ENCODE measurements around the gene ACVR1B.

The ACVR1B gene

DNA sequence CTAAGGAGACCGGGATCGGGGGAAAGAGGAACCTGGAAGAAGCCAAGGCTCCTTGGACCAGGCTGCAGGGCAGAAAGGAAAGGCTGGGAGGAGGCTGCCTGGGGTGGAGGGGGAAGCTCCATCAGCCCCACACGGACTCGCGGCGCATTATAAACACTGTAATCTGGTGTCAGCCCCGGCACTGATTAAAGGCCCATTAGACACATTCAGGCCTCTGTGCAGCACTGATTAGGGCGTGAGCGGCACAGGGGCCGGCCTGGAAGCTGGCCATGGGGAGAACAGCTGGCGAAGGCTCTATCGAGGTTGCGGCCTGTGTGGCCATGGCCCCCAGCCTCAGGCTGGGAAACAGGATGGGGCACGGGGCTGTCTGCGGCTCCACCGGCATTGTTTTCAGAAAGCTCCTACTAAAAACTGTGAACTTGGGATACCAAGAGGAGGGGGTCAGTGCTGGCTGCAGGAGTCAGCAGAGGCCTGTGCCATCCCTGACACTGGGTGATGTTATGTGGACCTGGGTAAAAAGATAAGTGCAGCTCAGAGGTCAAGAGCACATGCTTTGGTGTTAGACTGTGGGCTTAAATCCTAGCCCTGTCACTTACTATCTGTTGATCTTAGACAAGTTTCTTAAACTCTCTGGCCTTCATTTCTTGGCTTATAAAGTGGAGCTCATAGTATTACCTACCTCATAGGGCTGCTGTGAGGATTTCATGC, 33.6 kb upstream of the ACVR1B start:
- DNase-seq, result peak; percentile 81

DNA sequence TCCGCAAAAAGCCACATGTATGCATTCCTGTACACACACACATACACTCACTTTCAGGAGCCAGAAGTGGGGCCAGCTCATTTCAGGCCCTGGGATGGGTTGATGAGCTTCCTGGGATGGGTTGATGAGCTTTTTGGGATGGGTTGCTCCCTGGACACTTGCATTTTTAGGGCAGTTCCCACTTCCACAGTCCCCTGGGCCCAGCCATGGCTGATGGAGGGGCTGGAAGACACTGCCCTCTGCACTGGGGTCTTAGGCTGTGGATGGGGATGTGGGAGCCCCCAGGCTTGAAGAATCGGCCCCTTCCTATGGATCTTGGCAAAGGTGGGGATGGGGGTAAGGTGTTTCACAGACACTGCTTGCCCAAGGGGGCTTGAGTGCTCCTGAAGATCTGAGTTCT, 31.5 kb upstream of the ACVR1B start:
- no peak for DNase-seq

DNA sequence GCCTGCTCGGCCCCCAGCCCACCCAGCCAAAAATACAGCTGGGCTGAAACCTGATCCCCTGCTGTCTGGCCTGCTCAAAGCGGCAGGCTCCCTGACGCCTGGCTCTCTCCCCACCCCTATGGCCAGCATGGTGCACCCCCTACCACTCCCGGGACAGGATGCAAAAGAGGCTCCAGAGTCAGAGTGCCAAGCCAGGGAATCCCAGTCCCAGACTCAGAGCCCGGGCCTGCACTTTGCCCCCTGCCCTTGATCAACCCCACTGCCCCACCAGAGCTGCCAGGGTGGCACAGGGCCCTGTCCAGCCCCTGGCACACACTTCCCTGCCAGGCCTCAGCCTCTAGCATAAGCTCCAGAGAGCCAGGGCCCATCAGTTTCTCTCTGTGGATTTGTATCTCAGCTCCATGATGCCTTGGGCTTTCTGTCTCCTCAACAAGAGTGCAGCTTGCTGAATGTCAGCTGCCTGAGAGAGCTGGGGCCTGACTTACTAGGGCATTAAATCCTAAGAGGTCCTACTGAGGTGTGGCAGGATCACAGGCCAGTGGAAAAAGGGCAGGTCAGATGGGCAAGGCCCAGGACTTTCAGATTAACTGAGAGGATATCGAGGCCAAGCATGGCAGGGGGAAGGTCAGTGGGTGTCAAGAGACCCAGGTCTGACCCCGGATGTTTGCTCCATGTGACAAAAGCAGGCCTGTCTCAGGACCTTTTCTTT, 30.3 kb upstream of the ACVR1B start:
- peak; percentile 68 for DNase-seq

DNA sequence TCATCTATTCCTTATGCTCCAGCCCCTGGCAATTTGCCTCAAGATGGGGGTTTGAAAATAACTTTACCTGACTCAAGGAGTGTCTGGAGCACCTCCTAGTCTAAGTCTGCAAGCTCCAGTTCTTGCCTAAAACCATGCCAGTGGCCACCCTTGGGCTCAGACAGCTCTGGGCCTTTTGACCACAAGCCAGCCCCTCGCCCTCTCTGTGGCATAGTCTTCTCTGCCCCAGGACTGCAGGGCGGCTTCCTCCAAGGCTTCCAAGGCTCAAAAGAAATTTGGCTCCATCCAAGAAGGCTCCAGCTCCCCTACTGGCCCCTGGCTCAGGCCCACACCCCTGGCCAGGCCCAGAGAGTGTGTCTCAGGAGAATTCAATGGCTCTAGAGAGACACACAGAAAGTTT, 29.4 kb upstream of the ACVR1B start:
- no peak for DNase-seq

DNA sequence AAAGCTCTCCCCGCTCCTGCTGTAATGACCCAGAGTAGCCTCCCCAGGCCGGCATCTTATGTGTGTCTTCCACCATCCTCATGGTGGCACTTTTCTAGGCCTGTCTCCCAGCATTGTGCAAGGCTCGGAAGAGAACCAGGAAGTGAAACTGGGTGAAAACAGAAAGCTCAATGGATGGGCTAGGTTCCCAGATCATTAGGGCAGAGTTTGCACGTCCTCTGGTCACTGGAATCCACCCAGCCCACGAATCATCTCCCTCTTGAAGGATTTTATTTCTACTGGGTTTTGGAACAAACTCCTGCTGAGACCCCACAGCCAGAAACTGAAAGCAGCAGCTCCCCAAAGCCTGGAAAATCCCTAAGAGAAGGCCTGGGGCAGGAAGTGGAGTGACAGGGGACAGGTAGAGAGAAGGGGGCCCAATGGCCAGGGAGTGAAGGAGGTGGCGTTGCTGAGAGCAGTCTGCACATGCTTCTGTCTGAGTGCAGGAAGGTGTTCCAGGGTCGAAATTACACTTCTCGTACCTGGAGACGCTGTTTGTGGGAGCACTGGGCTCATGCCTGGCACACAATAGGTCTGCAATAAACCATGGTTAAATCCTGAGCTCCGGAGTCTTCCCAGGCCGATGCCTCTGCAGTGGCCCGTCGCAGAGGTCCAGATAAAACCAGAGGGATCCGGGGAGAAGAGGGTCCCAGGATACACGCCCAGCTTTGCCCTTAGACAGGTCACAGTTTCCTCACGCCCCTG, 28.6 kb upstream of the ACVR1B start:
- no peak for DNase-seq

DNA sequence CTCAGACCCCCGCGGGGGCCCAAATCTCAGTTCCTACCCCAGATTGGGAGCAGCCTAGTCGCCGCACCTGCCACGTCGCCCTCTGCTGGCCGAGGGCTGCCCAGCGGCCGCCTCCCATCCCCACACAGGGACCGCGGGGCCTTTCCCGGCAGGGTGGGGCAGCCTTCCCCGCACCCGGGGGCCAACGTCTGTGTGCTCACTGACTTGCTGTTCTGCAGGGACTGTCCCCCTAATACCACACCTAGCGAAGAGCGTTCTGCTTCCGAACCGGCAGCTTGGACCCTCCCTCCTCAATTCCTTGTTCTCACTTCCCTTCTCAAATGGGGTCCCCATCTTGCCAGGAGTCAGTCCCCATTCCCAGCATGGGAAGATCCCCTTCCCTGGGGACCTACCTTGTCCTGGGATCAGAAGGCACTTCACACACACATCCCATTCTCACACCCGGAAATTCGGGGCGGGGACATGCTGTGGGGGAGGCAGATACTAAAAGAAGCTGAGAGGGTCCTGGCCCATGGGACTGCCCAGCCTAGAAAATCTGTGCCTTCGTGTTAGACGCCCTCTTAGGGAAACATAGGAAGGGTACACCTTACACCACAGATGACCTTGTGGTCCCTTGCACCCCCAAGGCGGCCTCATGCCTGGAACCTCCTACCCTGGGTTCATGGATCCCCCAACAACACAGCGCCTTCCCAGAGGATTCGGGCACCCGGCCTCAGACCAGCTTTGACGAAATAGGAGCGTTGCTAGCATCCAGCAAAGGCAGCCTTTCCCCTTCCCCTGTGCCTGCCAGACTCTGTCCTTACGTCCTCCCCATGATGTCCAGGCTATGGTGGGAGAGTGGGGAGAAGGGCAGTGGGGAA, 27.8 kb upstream of the ACVR1B start:
- peak; percentile 60 for DNase-seq

DNA sequence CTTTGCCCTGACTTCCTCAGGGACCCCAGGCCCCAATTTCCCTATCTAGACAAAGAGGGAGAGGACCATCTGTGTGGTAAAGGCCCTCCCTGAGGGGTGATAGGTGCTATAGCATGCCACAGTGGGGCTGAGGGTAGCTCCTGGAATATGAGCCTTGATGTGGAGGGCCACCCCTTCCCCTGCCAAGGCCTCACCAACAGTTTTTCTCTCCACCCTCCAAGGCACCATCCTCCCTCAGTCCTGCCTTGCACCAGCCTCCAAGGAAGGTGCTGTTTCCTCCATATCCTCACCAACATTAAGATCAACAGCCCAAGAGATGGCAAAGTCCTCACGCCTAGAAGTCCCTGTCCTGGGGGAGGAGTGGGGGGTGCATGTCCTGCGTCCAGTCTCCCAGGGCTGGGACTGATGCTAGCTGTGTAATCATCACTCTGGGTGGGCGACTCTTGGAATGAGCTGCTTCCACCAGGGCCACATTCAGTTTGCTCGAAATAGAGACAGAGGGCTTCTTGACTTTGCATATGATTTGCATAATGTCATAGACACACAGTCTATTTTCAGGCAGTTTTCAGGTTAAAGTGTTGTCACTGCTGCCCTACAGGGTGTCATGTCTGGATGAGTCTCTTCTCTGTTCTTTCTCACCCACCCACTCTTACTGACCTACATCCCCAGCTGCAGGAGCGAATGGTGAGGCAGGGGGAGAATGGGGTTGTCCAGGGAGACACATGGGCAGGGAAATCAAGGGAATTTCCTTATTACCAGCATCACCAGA, 26.8 kb upstream of the ACVR1B start:
- no peak for DNase-seq

DNA sequence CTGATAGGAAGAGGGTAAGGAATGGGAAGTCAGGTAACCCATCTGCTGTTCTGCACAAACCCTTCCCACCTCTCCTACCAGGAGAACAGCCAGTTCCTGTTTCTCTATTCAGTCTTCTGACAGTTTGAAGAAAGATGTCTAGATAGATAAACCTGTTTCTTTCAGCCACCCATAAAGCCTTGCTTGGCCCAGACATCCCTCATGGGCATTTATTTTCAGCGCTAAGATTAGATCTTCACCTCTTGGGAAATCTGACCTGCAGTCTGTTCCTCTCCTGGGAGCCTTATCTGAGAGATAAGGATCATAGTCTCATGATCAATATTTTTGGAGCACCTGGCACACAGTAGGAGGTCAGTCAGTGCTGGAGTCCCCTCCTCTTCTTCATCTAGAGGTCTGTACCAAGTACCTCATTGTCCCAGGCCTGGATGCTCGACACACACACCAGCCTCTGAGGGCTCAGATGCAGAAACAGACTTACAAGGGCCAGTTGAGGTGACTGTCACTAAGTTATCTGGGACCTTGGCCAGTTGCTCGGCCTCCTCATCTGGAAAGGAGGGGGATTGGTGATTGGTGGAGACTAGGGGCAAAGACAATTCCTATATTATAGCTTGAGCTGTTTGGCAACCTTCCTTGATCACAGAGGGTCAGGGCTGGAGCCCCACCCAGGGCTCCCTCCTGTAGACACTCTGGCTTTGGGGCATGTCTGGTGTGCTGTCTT, 26.0 kb upstream of the ACVR1B start:
- no peak for DNase-seq

DNA sequence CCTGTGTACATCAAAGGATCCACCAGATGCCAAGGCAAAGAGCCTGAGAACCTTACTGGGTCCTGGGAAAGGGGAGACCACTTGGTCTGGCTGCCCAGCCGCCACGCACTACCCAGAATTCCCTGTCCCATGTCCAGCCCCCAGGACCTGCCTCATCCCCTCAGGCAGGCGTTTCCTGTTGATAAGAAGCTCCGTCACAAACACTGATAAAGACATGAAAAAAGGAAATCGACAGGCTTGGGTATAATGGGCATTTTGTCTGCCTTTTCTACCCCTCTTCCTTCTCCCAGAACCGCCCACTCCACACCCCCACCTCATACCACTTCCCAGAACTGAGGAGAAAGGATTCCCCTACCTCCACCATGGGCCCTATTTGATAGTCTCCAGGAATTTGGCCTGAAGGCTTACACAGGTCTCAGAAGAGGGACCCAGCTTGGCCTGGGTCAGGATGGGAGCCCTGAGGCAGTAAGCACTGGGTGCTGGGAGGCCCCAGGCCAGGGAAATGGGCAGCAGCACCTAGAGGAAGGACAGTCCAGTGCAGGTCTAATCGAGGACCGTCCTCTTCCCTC, 25.4 kb upstream of the ACVR1B start:
- DNase-seq, result no peak

DNA sequence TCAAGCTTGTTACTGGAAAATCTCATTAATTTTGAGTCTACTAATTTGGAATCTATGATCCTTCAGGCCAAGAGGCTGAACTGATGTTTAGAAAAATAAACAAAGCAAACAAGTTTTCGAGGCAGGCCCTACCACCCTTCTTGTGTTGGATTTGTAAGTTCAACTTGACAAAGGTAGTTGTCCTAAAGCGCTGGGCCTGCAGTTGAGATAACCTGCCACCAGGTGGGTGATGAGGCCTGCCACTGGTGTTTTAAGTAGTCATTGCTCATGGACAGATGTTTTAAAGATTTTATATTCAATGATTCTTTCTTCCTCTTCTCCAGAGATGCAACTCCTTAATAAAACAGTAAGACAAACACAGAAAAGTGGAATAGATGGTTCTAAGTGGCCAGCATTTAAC, 24.8 kb upstream of the ACVR1B start:
- peak; percentile 58 for DNase-seq

DNA sequence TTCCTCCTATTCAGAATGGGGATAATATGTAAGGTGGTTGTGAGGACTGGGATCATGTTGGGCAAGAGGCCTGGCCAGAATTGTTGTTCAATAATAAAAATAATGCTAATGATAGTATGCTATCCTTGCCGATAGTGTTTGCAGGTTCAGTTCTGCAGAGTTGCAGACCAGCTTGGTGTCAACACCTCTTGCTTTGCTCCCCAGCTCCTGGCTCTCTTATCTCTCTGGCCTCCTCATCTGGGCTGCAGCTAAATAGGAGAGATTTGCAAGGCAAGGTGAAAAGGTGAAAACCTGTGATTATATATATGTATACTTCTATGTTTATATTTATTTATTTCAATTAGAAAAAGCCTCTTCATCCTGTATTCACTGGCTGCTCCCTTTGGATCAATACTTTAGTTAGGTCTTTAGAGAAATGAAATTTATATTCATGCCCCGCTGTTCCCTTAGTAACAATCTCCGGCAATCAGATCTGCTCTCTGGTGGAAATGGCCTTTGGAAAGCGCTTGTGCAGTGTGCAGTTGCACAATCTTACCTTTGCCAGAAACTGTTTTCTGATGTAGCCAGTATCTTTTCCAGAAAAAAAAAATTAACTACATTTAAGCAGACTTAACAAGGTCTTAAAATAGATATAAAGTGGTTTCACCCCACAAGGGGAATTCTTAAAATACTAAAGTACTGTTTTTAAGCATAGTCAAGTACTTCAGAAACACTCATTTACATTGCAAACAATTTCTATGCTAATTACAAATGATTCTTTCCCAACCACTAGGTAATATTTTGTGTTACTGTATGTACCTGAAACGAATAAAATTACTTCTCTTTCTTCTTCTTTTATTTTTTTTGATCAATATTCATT, 19.1 kb upstream of the ACVR1B start:
- no peak for DNase-seq

DNA sequence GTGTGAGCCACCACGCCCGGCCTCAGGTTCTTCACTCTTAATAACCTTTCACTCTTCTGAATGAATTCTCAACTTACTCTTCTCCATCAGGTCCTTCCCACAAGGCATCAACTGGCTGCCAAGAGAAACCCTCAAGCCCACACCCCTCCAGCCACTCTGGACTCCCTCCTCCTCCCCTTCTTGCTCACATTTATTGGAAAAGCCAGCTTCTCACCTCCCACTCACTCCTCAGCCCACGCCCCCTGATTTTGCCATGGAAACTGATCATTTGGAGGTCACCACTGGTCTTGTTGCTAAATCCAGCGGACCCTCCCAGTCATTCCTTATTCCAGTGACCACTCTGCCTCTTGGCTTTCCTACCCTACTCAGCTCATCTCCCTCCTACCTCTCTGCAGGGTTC, 17.4 kb upstream of the ACVR1B start:
- DNase-seq, result no peak

DNA sequence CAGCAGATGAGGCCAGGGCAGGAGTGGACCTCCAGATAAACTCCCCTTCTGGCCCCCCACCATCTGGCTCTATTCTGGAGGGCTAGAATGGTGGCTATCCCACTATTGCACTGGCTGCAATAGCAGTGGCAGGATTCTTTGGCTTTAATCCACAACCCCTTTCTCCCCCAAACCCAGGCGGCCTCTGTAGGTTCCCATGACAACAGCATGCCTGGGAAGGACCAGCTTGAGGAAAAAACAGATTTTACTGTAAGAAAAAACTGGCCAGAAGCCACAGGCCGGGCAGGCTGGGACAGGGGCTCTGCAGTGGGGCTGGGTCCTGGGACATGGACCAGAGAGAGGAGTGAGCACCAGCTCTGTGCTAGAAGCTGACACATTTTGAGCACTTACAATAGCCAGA, 13.6 kb upstream of the ACVR1B start:
- DNase-seq, result peak; percentile 53

DNA sequence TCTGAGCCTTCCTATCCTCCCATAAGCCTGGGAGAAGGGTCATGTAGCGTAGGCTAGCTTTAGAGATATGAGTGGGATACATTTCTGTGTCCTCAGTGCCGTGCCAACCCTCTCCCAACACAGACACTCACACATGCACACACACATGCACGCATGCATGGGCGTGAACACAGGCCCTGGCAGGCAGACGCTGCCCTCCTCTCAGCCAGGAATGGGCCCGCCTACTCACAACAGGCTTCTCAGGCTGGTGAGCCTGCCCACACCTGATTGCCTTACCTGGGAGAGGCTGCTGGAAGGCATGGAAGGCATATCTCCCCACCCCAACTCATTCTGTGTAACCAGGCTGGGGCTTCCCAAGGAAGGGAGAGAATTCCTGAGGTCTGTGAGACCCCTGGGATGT, 12.8 kb upstream of the ACVR1B start:
- no peak for DNase-seq

DNA sequence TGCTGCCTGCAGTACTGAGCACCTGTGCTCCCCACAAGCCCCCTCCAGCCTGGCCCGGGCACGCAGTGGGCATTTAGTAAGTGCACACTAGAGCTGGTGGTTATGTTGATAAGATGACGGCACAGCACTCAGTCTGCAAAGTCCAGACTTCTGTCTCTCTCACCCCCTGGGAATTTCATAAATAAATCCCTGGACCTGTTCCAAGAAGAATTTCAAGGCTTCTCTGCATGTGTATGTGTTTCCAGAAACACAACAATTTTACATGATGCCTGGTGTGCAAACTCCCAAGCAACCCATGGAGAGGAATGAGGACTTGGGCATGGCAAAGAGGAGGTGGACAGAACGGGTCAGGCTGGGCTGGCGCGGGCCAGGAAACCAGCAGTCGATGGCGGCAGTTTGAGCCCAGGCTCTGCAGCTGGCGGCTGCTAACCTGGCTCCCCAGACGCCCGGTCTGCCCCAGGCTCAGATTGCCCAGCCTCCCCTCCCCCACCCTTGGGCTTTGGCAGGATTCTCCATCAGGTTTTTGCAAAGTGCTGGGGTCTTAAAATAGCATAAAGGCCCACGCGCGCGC, 10.4 kb upstream of the ACVR1B start:
- DNase-seq, result peak; percentile 76

DNA sequence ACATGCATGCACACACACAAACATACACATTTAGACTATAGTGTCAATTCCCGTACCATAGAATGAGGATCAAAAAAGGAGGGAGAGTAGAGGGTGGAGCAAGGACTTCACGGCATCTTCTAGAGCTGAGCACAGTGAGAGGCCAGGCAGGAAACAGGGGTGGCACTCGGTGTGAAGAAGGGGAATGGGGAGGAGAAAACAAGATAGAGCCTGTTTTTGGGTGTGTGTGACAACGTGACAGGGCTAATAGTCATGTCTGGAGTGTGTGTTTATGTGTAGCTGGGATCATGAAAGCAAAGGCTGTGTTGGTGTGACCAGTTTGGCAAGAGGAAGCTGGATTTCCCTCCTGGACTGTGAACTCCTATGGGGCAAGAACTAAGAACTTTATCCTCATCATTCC, 9.9 kb upstream of the ACVR1B start:
- DNase-seq, result no peak

DNA sequence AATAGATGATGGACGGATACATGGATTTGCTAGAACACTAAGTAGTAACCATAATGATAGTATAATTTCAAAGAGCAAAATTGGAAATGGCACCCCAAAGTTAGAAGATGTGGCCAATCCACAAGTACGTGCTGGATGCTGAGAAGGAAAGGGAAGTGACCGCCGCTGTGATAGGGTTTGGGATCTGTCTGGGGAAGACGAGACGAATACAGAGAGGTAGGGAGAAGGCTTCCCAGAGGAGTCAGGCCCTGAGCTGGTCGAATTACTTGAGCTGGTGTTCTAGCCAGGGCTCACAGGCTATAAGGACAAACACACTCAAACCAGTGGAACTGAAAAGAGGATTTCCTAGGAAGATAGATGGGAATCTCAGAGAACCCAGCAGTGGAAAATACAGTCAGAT, 9.4 kb upstream of the ACVR1B start:
- no peak for DNase-seq

DNA sequence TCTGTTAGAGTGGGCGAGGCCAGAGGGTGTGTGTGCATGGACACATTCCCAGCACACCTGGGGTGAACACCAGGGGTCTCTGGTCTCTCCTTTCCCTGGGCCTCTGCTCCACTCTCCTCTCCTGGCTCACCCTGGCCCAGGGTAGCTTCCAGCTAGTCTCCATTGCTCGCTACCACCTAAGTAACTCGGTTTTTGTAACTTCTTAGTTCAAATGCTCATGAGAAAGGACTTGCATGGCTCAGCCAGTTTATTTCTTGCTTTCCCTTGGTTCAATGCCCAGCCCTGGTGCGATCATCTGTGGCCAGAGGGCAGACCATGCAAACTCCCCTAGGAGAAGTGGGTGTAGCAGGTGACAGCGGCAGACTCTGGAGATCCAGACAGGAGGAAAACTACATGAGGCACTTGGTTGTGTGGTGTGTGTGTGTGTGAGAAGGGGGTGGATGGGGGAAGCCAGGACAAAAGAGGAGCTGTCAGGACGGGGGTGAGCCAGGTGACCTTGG, 8.9 kb upstream of the ACVR1B start:
- DNase-seq, result no peak

DNA sequence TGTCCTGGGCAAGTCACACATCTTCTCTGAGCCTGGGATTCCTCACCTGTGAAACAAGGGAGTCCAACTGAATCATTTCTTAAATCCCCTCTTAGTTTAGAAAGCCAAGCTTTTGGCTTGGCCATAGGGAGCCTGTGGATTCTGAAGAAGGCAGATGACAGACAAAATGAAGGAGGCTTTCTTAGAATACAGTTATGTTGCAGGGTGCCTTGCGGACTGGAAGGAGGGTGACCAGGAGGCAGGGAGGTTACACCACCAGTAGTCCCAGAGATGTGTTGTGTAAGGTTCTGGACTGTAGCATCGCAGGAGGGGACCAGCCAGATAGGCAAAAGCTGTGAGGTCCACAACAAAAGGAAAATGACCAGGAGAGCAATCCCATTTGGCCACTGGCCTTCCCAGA, 8.2 kb upstream of the ACVR1B start:
- DNase-seq, result no peak
